Ishikawa (cell line): ENCODE results near the gene CALHM4.

Experiments
- CEBPB ChIP-seq: IDR thresholded peaks from 2 replicates; pipeline ENCODE4 v1.6.1; 2012
- CREB1 ChIP-seq: IDR thresholded peaks from 2 replicates; pipeline ENCODE4 v1.6.1; 2012; ENCODE audit warnings: low read depth
- EP300 ChIP-seq: IDR thresholded peaks from 2 replicates; pipeline ENCODE4 v1.6.1; 2012; ENCODE audit warnings: borderline replicate concordance
- FOXM1 ChIP-seq: IDR thresholded peaks from 2 replicates; pipeline ENCODE4 v1.6.1; 2012; ENCODE audit warnings: low read depth, borderline replicate concordance
- NFIC ChIP-seq: IDR thresholded peaks from 2 replicates; pipeline ENCODE4 v1.6.1; 2012
- TEAD4 ChIP-seq: IDR thresholded peaks from 2 replicates; pipeline ENCODE4 v1.6.1; 2012
- TF ChIP-seq, protein P1 (sequence below): IDR thresholded peaks from 2 replicates; pipeline ENCODE4 v1.6.1; 2012
- TF ChIP-seq, protein P2 (sequence below): IDR thresholded peaks from 2 replicates; pipeline ENCODE4 v1.6.1; 2012; ENCODE audit warnings: low read depth, mild to moderate bottlenecking

DNA sequence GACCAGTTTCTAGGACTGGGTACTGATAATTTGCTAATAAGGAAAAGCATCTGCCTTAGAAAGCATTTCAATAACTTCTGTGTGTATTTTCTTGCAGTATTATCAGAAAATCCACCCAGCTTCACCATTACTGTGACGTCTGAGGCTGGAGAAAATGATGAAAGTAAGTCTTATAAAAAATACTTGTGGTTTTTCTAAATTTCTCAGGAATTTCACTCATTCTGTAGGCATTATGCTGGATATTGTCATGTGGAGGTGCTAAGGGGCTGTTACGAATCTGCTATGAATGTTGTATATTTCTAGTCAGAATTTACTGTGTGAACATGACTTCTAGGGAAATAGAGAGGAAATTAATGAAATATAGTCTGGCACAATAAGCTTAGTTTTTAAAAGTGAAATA, 26.6 kb downstream of the CALHM4 start:
- TF ChIP-seq NFIC (no peak), TEAD4 (no peak), FOXM1 (no peak), CEBPB (no peak), EP300 (no peak), CREB1 (no peak)
- TF ChIP-seq, protein P1, sequence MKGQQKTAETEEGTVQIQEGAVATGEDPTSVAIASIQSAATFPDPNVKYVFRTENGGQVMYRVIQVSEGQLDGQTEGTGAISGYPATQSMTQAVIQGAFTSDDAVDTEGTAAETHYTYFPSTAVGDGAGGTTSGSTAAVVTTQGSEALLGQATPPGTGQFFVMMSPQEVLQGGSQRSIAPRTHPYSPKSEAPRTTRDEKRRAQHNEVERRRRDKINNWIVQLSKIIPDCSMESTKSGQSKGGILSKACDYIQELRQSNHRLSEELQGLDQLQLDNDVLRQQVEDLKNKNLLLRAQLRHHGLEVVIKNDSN: no peak
- TF ChIP-seq, protein P2, sequence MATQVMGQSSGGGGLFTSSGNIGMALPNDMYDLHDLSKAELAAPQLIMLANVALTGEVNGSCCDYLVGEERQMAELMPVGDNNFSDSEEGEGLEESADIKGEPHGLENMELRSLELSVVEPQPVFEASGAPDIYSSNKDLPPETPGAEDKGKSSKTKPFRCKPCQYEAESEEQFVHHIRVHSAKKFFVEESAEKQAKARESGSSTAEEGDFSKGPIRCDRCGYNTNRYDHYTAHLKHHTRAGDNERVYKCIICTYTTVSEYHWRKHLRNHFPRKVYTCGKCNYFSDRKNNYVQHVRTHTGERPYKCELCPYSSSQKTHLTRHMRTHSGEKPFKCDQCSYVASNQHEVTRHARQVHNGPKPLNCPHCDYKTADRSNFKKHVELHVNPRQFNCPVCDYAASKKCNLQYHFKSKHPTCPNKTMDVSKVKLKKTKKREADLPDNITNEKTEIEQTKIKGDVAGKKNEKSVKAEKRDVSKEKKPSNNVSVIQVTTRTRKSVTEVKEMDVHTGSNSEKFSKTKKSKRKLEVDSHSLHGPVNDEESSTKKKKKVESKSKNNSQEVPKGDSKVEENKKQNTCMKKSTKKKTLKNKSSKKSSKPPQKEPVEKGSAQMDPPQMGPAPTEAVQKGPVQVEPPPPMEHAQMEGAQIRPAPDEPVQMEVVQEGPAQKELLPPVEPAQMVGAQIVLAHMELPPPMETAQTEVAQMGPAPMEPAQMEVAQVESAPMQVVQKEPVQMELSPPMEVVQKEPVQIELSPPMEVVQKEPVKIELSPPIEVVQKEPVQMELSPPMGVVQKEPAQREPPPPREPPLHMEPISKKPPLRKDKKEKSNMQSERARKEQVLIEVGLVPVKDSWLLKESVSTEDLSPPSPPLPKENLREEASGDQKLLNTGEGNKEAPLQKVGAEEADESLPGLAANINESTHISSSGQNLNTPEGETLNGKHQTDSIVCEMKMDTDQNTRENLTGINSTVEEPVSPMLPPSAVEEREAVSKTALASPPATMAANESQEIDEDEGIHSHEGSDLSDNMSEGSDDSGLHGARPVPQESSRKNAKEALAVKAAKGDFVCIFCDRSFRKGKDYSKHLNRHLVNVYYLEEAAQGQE: no peak
